Lower lobe of right lung (tissue), 2 donors: Measurements from ENCODE around the gene STRIP2. TPM values are rescaled to one million over a fixed set of nuclear protein-coding genes. Genes with fewer than 3 reads are reported as not detected.

Experiments
- ATAC-seq, 2 donors: fragments of 200-7000 bp; cut with Tn5 transposase; one replicate each; pipeline ENCODE4 v1.9.1; 2020 to 2022; ENCODE audit warnings: mild to moderate bottlenecking in 2 of 2, moderate library complexity in 2 of 2
- DNase-seq: peaks from one replicate; pipeline ENCODE4 v3.0.0-alpha.2; 2020
- H3K27ac ChIP-seq: fragments of 200-600 bp; one replicate; pipeline ENCODE4 v1.8.0; 2022
- H3K27me3 ChIP-seq: fragments of 200-600 bp; one replicate; pipeline ENCODE4 v1.8.0; 2022; ENCODE audit warnings: low read depth
- H3K36me3 ChIP-seq: fragments of 200-600 bp; one replicate; pipeline ENCODE4 v1.8.0; 2022; ENCODE audit warnings: mild to moderate bottlenecking
- H3K4me1 ChIP-seq: fragments of 200-600 bp; one replicate; pipeline ENCODE4 v1.8.0; 2022
- H3K4me3 ChIP-seq: fragments of 200-600 bp; one replicate; pipeline ENCODE4 v1.8.0; 2022; ENCODE audit warnings: mild to moderate bottlenecking
- H3K9me3 ChIP-seq: fragments of 200-600 bp; one replicate; pipeline ENCODE4 v1.8.0; 2022
- CTCF ChIP-seq: fragments of 200-600 bp; IDR thresholded peaks from one replicate; pipeline ENCODE4 v1.8.0; 2022; ENCODE audit warnings: antibody characterized with exemption, mild to moderate bottlenecking
- intact Hi-C: fragments of 100-400 bp; cut with DNase I; formaldehyde crosslinking; loops from one replicate; pipeline ENCODE4 v1.11.0; 2022
- total RNA-seq: library from RNA; stranded (reverse); fragmentation: NEBNext Ultra II Directional; extraction: Animal tissue kit (Norgen Biotek cat#: 25700); gene quantifications from one replicate; pipeline ENCODE4 v1.2.1, GENCODE V29; 2021
- donor health status: DM: no; HTN: yes; CAD: no; lungs with severe emphysema.

STRIP2 gene
- total RNA-seq, 1 donor from 2014 or later: 1.3 TPM

GRCh38 chr7:129412501-129412900 lies 21.7 kb upstream of the STRIP2 start:
- no peak overlapping the region for H3K4me3 ChIP-seq
- H3K4me1 ChIP-seq: no peaks in the 10 kb centered on the region
- H3K36me3 ChIP-seq: peaks cover 60% of the 10 kb centered on the region
- ATAC-seq: no peak
- intact Hi-C loops: no loop called here
- no peak for TF ChIP-seq CTCF
- H3K9me3 ChIP-seq: no peaks in the 10 kb centered on the region
- H3K27ac ChIP-seq: no peak overlapping the region
- no peaks in the 10 kb centered on the region for H3K27me3 ChIP-seq
- DNase-seq: no peak

GRCh38 chr7:129417073-129417472 lies 17.2 kb upstream of the STRIP2 start:
- peaks cover 46% of the 10 kb centered on the region for H3K36me3 ChIP-seq
- DNase-seq: no peak

GRCh38 chr7:129421717-129422250 lies 12.4 kb upstream of the STRIP2 start:
- Histone ChIP-seq H3K27me3 (no peaks in the 10 kb centered on the region), H3K4me1 (no peaks in the 10 kb centered on the region), H3K36me3 (peaks cover 56% of the 10 kb centered on the region), H3K9me3 (no peaks in the 10 kb centered on the region), H3K4me3 (no peak overlapping the region), H3K27ac (no peak overlapping the region)
- TF ChIP-seq CTCF: no peak
- DNase-seq (no peak), ATAC-seq (no peak)
- intact Hi-C loops: no loop called here

More at GRCh38 chr7:129417073-129417472, 17.2 kb upstream of the STRIP2 start:
- intact Hi-C loops: no loop called here
- no peak for TF ChIP-seq CTCF
- Histone ChIP-seq H3K9me3 (no peaks in the 10 kb centered on the region), H3K27ac (no peak overlapping the region), H3K27me3 (no peaks in the 10 kb centered on the region), H3K4me1 (no peaks in the 10 kb centered on the region), H3K4me3 (no peak overlapping the region)
- ATAC-seq: no peak

GRCh38 chr7:129422727-129423126 lies 11.5 kb upstream of the STRIP2 start:
- Histone ChIP-seq H3K4me1 (no peaks in the 10 kb centered on the region), H3K27me3 (no peaks in the 10 kb centered on the region), H3K36me3 (peaks cover 66% of the 10 kb centered on the region), H3K27ac (no peak overlapping the region), H3K9me3 (no peaks in the 10 kb centered on the region), H3K4me3 (no peak overlapping the region)
- ATAC-seq (no peak), DNase-seq (no peak)
- no peak for TF ChIP-seq CTCF
- intact Hi-C loops: no loop called here

GRCh38 chr7:129423700-129424410 lies 10.4 kb upstream of the STRIP2 start:
- no peak overlapping the region for H3K27ac ChIP-seq
- intact Hi-C loops: no loop called here
- no peaks in the 10 kb centered on the region for H3K27me3 ChIP-seq
- no peaks in the 10 kb centered on the region for H3K4me1 ChIP-seq
- no peaks in the 10 kb centered on the region for H3K9me3 ChIP-seq
- TF ChIP-seq CTCF: no peak
- DNase-seq: no peak
- H3K4me3 ChIP-seq: no peak overlapping the region
- H3K36me3 ChIP-seq: peaks cover 75% of the 10 kb centered on the region
- no peak for ATAC-seq
